A673 (cell line): ENCODE results near the gene PSD.

Experiments
- CTCF ChIP-seq: fragments of 300-800, 200-600 bp; sonication (generic); conservative IDR thresholded peaks from 2 replicates; pipeline ENCODE4 v1.5.1; 2017; ENCODE audit warnings: low read depth, mild to moderate bottlenecking, antibody characterized with exemption, low read length, moderate library complexity, mixed read lengths
- EZH2 ChIP-seq: fragments of 200-600 bp; sonication (generic); IDR thresholded peaks from 2 replicates; pipeline ENCODE4 v1.6.1; 2017; ENCODE audit warnings: borderline replicate concordance, low read depth, mild to moderate bottlenecking, mixed read lengths, antibody characterized with exemption, low read length; ENCODE audit not compliant: poor library complexity, severe bottlenecking

DNA sequence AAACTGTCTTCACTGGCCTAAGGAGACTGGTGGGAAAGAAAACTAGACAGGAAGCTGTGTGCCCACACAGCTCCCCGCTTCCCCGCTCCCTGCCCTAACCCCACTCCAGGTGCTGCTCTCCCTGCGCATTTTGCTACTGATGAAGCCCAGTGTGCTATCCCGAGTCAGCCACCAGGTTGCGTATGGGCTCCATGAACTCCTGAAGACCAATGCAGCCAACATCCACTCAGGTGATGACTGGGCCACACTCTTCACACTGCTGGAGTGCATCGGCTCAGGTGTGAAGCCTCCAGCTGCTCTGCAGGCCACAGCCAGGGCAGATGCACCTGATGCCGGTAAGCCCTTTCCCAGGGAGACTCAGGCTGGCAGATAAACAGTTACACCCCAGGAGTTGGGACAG lies 43.3 kb downstream of the PSD start:
- TF ChIP-seq CTCF: no peak
- TF ChIP-seq EZH2: no peak
